HEK293T (cell line): ENCODE data around the gene LLCFC1.

Source experiments
- CTCF ChIA-PET: fragments of 350-600 bp; formaldehyde crosslinking; extraction: SDS; loops from one replicate; lab custom pipeline; 2021; ENCODE audit warnings: antibody characterized with exemption, inconsistent platforms; lab: Yijun Ruan, JAX
- POLR2A ChIA-PET: fragments of 350-600 bp; formaldehyde crosslinking; extraction: SDS; loops from one replicate; lab custom pipeline; 2020; ENCODE audit warnings: antibody characterized with exemption, inconsistent platforms; lab: Yijun Ruan, JAX
- DNase-seq: peaks from one replicate; pipeline ENCODE4 v3.0.0; 2012; ENCODE audit warnings: mixed read lengths; ENCODE audit errors: extremely low spot score
- ARNT ChIP-seq: fragments of 450-650 bp; IDR thresholded peaks from 2 replicates; pipeline ENCODE4 v1.6.1; 2017; ENCODE audit warnings: mild to moderate bottlenecking
- BHLHE40 ChIP-seq: fragments of 450-650 bp; IDR thresholded peaks from 2 replicates; pipeline ENCODE4 v1.6.1; 2016; ENCODE audit warnings: mild to moderate bottlenecking, moderate library complexity, borderline replicate concordance
- CTBP1 ChIP-seq: fragments of 450-650 bp; IDR thresholded peaks from 2 replicates; pipeline ENCODE4 v1.6.1; 2016; ENCODE audit warnings: borderline replicate concordance
- ELF4 ChIP-seq: fragments of 450-650 bp; IDR thresholded peaks from 2 replicates; pipeline ENCODE4 v1.6.1; 2017; ENCODE audit warnings: antibody characterized with exemption
- FOXA1 ChIP-seq: fragments of 450-650 bp; IDR thresholded peaks from 2 replicates; pipeline ENCODE4 v1.6.1; 2016; ENCODE audit warnings: mild to moderate bottlenecking
- FOXK2 ChIP-seq: fragments of 450-650 bp; IDR thresholded peaks from 2 replicates; pipeline ENCODE4 v1.6.1; 2016; ENCODE audit warnings: mild to moderate bottlenecking
- FOXM1 ChIP-seq: fragments of 450-650 bp; IDR thresholded peaks from 2 replicates; pipeline ENCODE4 v1.6.1; 2017; ENCODE audit warnings: mild to moderate bottlenecking, borderline replicate concordance
- HDGF ChIP-seq: fragments of 450-650 bp; IDR thresholded peaks from 2 replicates; pipeline ENCODE4 v1.6.1; 2017; ENCODE audit warnings: antibody characterized with exemption, borderline replicate concordance
- L3MBTL2 ChIP-seq: fragments of 450-650 bp; conservative IDR thresholded peaks from 2 replicates; pipeline ENCODE4 v1.6.1; 2016; ENCODE audit warnings: mild to moderate bottlenecking
- LEF1 ChIP-seq: fragments of 450-650 bp; IDR thresholded peaks from 2 replicates; pipeline ENCODE4 v1.6.1; 2017; ENCODE audit warnings: mild to moderate bottlenecking, borderline replicate concordance
- NFRKB ChIP-seq: fragments of 450-650 bp; IDR thresholded peaks from 2 replicates; pipeline ENCODE4 v1.6.1; 2016; ENCODE audit warnings: mild to moderate bottlenecking, moderate library complexity
- SP1 ChIP-seq: fragments of 450-650 bp; IDR thresholded peaks from 2 replicates; pipeline ENCODE4 v1.6.1; 2017
- SUZ12 ChIP-seq: fragments of 450-650 bp; IDR thresholded peaks from 2 replicates; pipeline ENCODE4 v1.6.1; 2016; ENCODE audit warnings: mild to moderate bottlenecking
- TARDBP ChIP-seq: fragments of 450-650 bp; IDR thresholded peaks from 2 replicates; pipeline ENCODE4 v1.6.1; 2016
- ZNF384 ChIP-seq: fragments of 450-650 bp; IDR thresholded peaks from 2 replicates; pipeline ENCODE4 v1.6.1; 2016
- TF ChIP-seq, protein P1 (sequence below): fragments of 450-650 bp; IDR thresholded peaks from 2 replicates; pipeline ENCODE4 v1.6.1; 2016

The LLCFC1 gene

GRCh38 chr7:142899661-142900060 lies 39.6 kb upstream of the LLCFC1 start:
- no peak for TF ChIP-seq HDGF
- TF ChIP-seq ARNT, result no peak
- no peak for TF ChIP-seq FOXK2
- TF ChIP-seq L3MBTL2, result no peak
- TF ChIP-seq SUZ12, result no peak
- no peak for TF ChIP-seq BHLHE40
- TF ChIP-seq SP1, result no peak
- TF ChIP-seq TARDBP, result no peak
- TF ChIP-seq LEF1, result no peak
- no peak for TF ChIP-seq CTBP1
- DNase-seq, result no peak
- CTCF ChIA-PET, result interaction anchor here (0.7 to 1.2 kb wide), 2 partner anchors 315 to 365 kb away, joined by 3 to 4 read pairs; no protein-coding TSS in a partner anchor
- POLR2A ChIA-PET, result no interaction called here

DNA sequence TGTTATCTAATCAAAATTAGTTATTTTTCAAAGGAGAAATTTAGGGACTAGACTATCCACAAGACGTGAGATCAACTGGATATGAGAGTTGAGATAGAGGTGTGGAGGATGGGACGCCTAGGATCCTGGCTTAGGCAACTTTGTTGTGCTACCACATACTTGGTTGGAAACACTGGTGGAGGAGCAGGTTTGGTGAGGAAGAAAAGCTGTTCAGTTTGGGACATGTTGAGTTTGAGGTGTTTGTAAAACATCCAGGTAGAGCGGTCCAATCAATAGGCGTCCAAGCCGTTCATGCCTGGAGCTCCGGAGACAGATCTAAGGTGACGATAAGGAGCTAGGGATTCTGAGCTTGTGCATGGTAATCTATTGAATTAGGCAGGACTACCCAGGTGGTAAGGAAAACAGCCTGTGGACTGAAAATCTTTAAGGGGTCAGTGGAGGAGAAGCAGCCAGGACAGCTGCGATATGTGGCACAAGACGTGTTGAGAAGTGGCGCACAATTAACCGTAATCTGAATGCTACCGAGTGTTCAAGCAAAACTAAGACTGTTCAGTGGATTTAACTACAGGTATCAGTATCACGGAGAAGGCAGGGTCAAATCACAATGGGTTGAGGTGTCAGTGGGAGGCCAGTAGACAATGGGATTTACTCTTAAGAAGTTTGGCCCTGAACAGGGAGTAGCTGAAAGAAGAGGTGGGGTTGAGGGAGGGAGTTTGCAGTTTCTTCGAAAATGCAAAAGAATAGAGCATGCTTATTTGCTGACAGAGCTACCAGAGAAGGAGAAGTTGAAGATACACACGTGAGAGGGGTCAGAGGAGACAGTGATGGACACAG lies 37.6 kb upstream of the LLCFC1 start:
- TF ChIP-seq NFRKB (no peak), ARNT (no peak), LEF1 (no peak), FOXA1 (no peak), FOXM1 (no peak), CTBP1 (no peak), SUZ12 (no peak), ZNF384 (no peak), ELF4 (no peak), SP1 (no peak), L3MBTL2 (no peak), FOXK2 (no peak), TARDBP (no peak)
- TF ChIP-seq, protein P1, sequence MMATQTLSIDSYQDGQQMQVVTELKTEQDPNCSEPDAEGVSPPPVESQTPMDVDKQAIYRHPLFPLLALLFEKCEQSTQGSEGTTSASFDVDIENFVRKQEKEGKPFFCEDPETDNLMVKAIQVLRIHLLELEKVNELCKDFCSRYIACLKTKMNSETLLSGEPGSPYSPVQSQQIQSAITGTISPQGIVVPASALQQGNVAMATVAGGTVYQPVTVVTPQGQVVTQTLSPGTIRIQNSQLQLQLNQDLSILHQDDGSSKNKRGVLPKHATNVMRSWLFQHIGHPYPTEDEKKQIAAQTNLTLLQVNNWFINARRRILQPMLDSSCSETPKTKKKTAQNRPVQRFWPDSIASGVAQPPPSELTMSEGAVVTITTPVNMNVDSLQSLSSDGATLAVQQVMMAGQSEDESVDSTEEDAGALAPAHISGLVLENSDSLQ, result no peak
- CTCF ChIA-PET, result no interaction called here

GRCh38 chr7:142904128-142904527 lies 35.2 kb upstream of the LLCFC1 start:
- CTCF ChIA-PET, result no interaction called here
- no peak for DNase-seq
- POLR2A ChIA-PET, result no interaction called here
- TF ChIP-seq CTBP1 (no peak), NFRKB (no peak), ELF4 (no peak), FOXK2 (no peak), FOXM1 (no peak), SP1 (no peak), ARNT (no peak), LEF1 (no peak), TARDBP (no peak), SUZ12 (no peak), HDGF (no peak), BHLHE40 (no peak), L3MBTL2 (no peak), FOXA1 (no peak), ZNF384 (no peak)
- TF ChIP-seq, protein P1, result no peak

More for the DNA sequence above, 37.6 kb upstream of the LLCFC1 start:
- no peak for DNase-seq
- POLR2A ChIA-PET, result no interaction called here

DNA sequence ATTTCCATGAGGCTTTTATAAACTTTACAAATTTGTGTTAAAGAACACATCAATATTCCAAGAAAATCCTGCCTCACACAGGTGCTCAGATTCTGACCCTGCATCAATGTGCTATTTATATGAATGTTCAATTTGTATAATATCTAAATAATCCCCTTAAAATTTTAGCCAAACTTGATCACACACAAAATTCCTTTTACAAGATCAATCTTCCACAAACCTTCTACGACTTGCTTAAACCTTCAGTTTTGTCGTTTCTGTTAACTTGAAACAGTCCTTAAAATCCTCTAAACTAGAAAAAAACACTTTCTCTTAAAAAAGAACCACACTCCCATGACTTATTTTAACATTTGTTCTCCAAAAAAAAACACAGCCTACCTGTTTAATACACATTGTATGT lies 33.5 kb upstream of the LLCFC1 start:
- POLR2A ChIA-PET, result no interaction called here
- CTCF ChIA-PET, result no interaction called here

DNA sequence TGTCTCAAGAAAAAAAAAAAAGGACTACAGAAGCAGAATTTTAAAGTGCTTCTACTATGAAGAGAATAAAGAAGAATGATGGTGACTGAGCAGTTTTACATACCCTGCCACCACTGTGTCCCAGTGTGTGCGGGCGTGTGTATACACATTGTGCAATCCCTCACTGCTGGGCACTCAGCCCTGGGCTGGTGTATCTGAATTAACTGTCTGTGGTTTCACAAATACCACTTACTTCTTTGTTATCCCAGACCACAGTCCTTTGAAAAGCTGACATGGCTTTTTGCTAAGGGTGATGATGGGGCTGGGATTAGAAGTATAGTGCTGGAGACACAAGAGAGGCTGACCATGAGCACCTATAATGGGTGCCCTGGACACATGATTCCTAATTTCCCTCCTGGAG lies 32.6 kb upstream of the LLCFC1 start:
- no peak for DNase-seq
- ChIA-PET POLR2A (no interaction called here), CTCF (no interaction called here)
- TF ChIP-seq NFRKB, result no peak
- no peak for TF ChIP-seq FOXM1
- no peak for TF ChIP-seq ARNT
- no peak for TF ChIP-seq ELF4

More for the DNA sequence above, 33.5 kb upstream of the LLCFC1 start:
- no peak for DNase-seq
- TF ChIP-seq ELF4 (no peak), ARNT (no peak), SUZ12 (no peak), SP1 (no peak), BHLHE40 (no peak)

- POLR2A ChIA-PET, result no interaction called here
- CTCF ChIA-PET, result no interaction called here
- no peak for DNase-seq
- TF ChIP-seq LEF1, result no peak
- no peak for TF ChIP-seq ZNF384
- no peak for TF ChIP-seq FOXM1
- TF ChIP-seq TARDBP, result no peak
- TF ChIP-seq L3MBTL2, result no peak
- TF ChIP-seq HDGF, result no peak
- TF ChIP-seq FOXA1, result no peak
- TF ChIP-seq, protein P1, result no peak
- TF ChIP-seq CTBP1, result no peak
- TF ChIP-seq ARNT, result no peak
- TF ChIP-seq NFRKB, result no peak
- no peak for TF ChIP-seq FOXK2
- no peak for TF ChIP-seq SP1
- no peak for TF ChIP-seq ELF4
- TF ChIP-seq SUZ12, result no peak
- no peak for TF ChIP-seq BHLHE40
These were observed 31.0 kb upstream of the LLCFC1 start for GRCh38 chr7:142908290-142908689.
